ENCODE measurements around the gene ARRB1.

The ARRB1 gene

GRCh38 chr11:75320643-75321042, 30.8 kb downstream of the ARRB1 start:
- DNase-seq (ENCODE audit: low read depth in 2 of 2), result no peak
- no peak overlapping the region for H3K4me3 ChIP-seq (replicated peaks in 1 of 2; ENCODE audit: low read depth in 2 of 2, low read length in 2 of 2)
- no peak for TF ChIP-seq CTCF (IDR thresholded peaks at IDR 0.05; ENCODE audit: low read depth, low read length)

GRCh38 chr11:75320046-75320618, 31.3 kb downstream of the ARRB1 start:
- no peak for DNase-seq (ENCODE audit: low read depth in 2 of 2)
- no peak for TF ChIP-seq CTCF (IDR thresholded peaks at IDR 0.05; ENCODE audit: low read depth, low read length)
- no peak overlapping the region for H3K4me3 ChIP-seq (replicated peaks in 1 of 2; ENCODE audit: low read depth in 2 of 2, low read length in 2 of 2)

GRCh38 chr11:75319035-75319877, 32.2 kb downstream of the ARRB1 start:
- no peak for DNase-seq (ENCODE audit: low read depth in 2 of 2)
- TF ChIP-seq CTCF (IDR thresholded peaks at IDR 0.05; ENCODE audit: low read depth, low read length), result no peak
- H3K4me3 ChIP-seq (replicated peaks in 1 of 2; ENCODE audit: low read depth in 2 of 2, low read length in 2 of 2), result no peak overlapping the region

GRCh38 chr11:75317446-75318122, 33.9 kb downstream of the ARRB1 start:
- no peak for TF ChIP-seq CTCF (IDR thresholded peaks at IDR 0.05; ENCODE audit: low read depth, low read length)
- no peak for DNase-seq (ENCODE audit: low read depth in 2 of 2)
- no peak overlapping the region for H3K4me3 ChIP-seq (replicated peaks in 1 of 2; ENCODE audit: low read depth in 2 of 2, low read length in 2 of 2)

- no peak for TF ChIP-seq CTCF (IDR thresholded peaks at IDR 0.05; ENCODE audit: low read depth, low read length)
- DNase-seq (ENCODE audit: low read depth in 2 of 2), result no peak
Measured at GRCh38 chr11:75315439-75315805, 36.0 kb downstream of the ARRB1 start.

GRCh38 chr11:75314771-75315438, 36.6 kb downstream of the ARRB1 start:
- DNase-seq (ENCODE audit: low read depth in 2 of 2), result no peak
- TF ChIP-seq CTCF (IDR thresholded peaks at IDR 0.05; ENCODE audit: low read depth, low read length), result no peak
- no peak overlapping the region for H3K4me3 ChIP-seq (replicated peaks in 1 of 2; ENCODE audit: low read depth in 2 of 2, low read length in 2 of 2)

More at GRCh38 chr11:75315439-75315805, 36.0 kb downstream of the ARRB1 start:
- no peak overlapping the region for H3K4me3 ChIP-seq (replicated peaks in 1 of 2; ENCODE audit: low read depth in 2 of 2, low read length in 2 of 2)

Data from cardiac fibroblast (primary cell).